ENCODE results near the gene SNN.

SNN gene

DNA sequence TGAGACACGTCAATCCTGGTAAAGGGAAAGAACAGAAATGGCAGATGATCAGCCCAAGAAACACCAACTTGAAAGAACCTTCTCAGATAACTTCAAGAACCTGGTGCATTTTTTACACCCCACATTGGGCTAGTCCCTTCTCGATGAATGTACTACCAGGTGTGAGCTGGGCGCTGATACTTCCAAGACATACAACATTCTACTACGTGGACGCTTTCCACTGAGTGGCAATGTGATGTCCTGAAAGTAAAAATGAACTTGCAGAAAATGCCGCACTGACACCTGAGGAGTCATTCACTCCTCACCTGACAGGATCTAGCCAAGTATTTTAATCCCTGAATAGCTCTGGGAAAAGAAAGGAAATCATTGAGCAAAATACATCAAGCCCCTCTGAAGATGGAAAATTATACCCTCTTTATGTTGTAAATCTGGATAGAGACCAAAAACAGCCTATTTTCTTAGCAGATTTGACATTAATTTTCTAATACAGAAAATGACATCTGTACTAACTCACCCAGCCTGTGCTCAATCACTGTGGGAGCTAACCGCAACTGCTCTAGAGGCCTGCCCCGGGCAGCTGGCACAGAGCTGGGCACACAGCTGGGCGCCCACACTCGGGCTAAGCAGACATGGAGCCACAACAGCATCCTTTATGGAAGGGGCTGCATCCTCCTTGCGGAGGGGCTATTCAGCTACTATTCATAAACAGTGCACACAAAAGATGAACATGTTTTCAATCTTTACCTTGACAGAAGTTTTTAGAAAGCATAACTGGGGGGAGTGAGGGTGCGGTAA is 16.2 kb downstream of the SNN start:
- Histone ChIP-seq H3K4me2 (ENCODE audit: low read length) (peak overlapping the region; percentile 93), H4K20me1 (ENCODE audit: control insufficient read depth, insufficient read depth, low read depth, low read length) (0 out of 2 replicates have a peak, but pooled peaks cover 7% of the 10 kb centered on the region), H3K79me2 (ENCODE audit: control insufficient read depth, low read length) (peaks cover 44% of the 10 kb centered on the region)

DNA sequence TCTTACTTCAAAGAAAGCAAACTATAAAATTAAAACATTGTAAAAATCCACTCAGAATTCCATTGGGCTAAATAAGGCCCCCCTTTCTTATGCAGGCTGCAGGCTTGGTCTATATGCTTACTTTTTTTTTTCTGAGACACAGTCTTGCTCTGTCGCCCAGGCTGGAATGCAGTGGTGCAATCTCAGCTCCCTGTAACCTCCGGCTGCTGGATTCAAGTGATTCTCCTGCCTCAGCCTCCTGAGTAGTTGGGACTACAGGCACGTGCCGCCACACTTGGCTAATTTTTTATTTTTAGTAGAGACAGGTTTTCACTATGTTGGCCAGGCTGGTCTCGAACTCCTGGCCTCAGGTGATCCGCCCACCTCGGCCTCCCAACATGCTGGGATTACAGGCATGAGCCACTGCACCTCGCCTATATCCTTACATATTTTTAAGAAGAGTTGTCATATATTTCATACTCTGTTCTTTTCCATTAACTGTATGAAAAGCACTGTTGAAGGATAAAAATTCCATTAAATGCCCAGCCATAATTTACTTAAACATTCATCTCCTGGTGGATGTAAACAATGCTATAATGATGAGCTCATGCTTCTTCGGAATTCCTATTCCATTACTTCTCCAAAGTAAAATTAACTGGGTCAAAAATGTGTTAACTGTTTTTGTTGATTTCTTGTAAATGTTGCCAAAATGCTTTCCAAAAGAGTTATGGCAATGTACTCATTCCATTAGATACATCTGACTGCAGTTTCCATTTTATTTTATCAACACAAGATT is 17.8 kb downstream of the SNN start:
- peaks cover 74% of the 10 kb centered on the region for H3K36me3 ChIP-seq (ENCODE audit: control insufficient read depth, low read length)
- peak overlapping the region; percentile 91 for H3K27ac ChIP-seq (ENCODE audit: low read depth, low read length)
- H3K4me3 ChIP-seq (ENCODE audit: low read length), result peak overlapping the region; percentile 68
- no peaks in the 10 kb centered on the region for H4K20me1 ChIP-seq (ENCODE audit: control insufficient read depth, insufficient read depth, low read depth, low read length)
- no peaks in the 10 kb centered on the region for H3K9me2 ChIP-seq (replicated peaks; ENCODE audit: control insufficient read depth, low read length)
- no peak for TF ChIP-seq EZH2phosphoT487 (IDR thresholded peaks at IDR 0.05; ENCODE audit: borderline replicate concordance, low read length)
- TF ChIP-seq, protein P1, sequence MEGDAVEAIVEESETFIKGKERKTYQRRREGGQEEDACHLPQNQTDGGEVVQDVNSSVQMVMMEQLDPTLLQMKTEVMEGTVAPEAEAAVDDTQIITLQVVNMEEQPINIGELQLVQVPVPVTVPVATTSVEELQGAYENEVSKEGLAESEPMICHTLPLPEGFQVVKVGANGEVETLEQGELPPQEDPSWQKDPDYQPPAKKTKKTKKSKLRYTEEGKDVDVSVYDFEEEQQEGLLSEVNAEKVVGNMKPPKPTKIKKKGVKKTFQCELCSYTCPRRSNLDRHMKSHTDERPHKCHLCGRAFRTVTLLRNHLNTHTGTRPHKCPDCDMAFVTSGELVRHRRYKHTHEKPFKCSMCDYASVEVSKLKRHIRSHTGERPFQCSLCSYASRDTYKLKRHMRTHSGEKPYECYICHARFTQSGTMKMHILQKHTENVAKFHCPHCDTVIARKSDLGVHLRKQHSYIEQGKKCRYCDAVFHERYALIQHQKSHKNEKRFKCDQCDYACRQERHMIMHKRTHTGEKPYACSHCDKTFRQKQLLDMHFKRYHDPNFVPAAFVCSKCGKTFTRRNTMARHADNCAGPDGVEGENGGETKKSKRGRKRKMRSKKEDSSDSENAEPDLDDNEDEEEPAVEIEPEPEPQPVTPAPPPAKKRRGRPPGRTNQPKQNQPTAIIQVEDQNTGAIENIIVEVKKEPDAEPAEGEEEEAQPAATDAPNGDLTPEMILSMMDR (IDR thresholded peaks at IDR 0.05; ENCODE audit: low read depth, low read length, poor library complexity, severe bottlenecking), result no peak
- H3K79me2 ChIP-seq (ENCODE audit: control insufficient read depth, low read length), result peaks cover 38% of the 10 kb centered on the region
- peak overlapping the region; percentile 83 for H3K4me2 ChIP-seq (ENCODE audit: low read length)
- H3K4me1 ChIP-seq (ENCODE audit: control insufficient read depth, low read length), result peaks cover 100% of the 10 kb centered on the region
- H3K9me3 ChIP-seq (ENCODE audit: control insufficient read depth, insufficient read depth, low read length), result no peaks in the 10 kb centered on the region
- H3K27me3 ChIP-seq (ENCODE audit: control insufficient read depth, low read length), result no peaks in the 10 kb centered on the region
- H3F3A ChIP-seq (ENCODE audit: control insufficient read depth, insufficient read depth), result peaks cover 69% of the 10 kb centered on the region

More for the DNA sequence above, 16.2 kb downstream of the SNN start:
- H3K27me3 ChIP-seq (ENCODE audit: control insufficient read depth, low read length), result no peaks in the 10 kb centered on the region
- peaks cover 77% of the 10 kb centered on the region for H3K36me3 ChIP-seq (ENCODE audit: control insufficient read depth, low read length)
- TF ChIP-seq, protein P1 (IDR thresholded peaks at IDR 0.05; ENCODE audit: low read depth, low read length, poor library complexity, severe bottlenecking), result no peak
- TF ChIP-seq EZH2phosphoT487 (IDR thresholded peaks at IDR 0.05; ENCODE audit: borderline replicate concordance, low read length), result no peak
- peaks cover 62% of the 10 kb centered on the region for H3F3A ChIP-seq (ENCODE audit: control insufficient read depth, insufficient read depth)
- H3K4me3 ChIP-seq (ENCODE audit: low read length), result peak overlapping the region; percentile 62
- H3K4me1 ChIP-seq (ENCODE audit: control insufficient read depth, low read length), result peaks cover 100% of the 10 kb centered on the region
- H3K9me3 ChIP-seq (ENCODE audit: control insufficient read depth, insufficient read depth, low read length), result no peaks in the 10 kb centered on the region
- H3K9me2 ChIP-seq (replicated peaks; ENCODE audit: control insufficient read depth, low read length), result no peaks in the 10 kb centered on the region
- H3K27ac ChIP-seq (ENCODE audit: low read depth, low read length), result peak overlapping the region; percentile 95

DNA sequence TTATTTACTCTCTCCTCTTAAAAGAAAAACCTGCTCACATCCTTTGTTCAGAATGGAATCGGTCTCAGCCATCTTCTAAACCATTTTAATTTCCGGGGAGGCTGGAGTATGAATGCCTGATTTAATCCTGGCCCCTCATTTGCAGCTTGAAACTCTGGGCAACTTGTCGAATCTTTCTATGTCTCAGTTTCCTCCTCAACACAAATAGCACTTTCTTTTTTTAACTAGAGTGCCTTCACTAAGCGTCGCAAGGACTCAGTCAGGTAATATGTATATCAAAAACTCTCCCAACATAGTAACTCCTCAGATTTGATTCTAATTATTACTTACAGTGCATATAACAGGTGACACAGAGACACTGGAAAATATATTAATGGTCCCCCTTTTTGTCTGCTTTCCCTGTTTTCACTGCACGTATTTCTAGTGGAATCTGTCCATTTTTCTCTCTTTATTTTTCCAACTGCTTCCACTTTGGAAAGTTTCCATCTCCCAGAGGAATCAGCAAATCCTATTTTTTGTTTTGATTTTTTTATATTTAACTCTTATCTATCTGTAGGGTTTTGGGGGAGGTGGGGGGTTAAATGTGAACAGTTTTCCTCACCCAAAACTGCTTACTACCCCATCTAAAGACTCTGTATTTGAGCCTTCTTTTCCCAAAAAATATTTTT is 18.6 kb downstream of the SNN start:
- Histone ChIP-seq H3K4me1 (ENCODE audit: control insufficient read depth, low read length) (peaks cover 100% of the 10 kb centered on the region), H3K27ac (ENCODE audit: low read depth, low read length) (peak overlapping the region; percentile 91), H3K36me3 (ENCODE audit: control insufficient read depth, low read length) (peaks cover 78% of the 10 kb centered on the region), H3K79me2 (ENCODE audit: control insufficient read depth, low read length) (peaks cover 45% of the 10 kb centered on the region), H3K9me3 (ENCODE audit: control insufficient read depth, insufficient read depth, low read length) (no peaks in the 10 kb centered on the region), H3K9me2 (replicated peaks; ENCODE audit: control insufficient read depth, low read length) (no peaks in the 10 kb centered on the region), H4K20me1 (ENCODE audit: control insufficient read depth, insufficient read depth, low read depth, low read length) (no peaks in the 10 kb centered on the region), H3K4me3 (ENCODE audit: low read length) (peak overlapping the region; percentile 68), H3F3A (ENCODE audit: control insufficient read depth, insufficient read depth) (peaks cover 63% of the 10 kb centered on the region), H3K27me3 (ENCODE audit: control insufficient read depth, low read length) (no peaks in the 10 kb centered on the region), H3K4me2 (ENCODE audit: low read length) (peak overlapping the region; percentile 83)
- TF ChIP-seq, protein P1 (IDR thresholded peaks at IDR 0.05; ENCODE audit: low read depth, low read length, poor library complexity, severe bottlenecking), result no peak
- TF ChIP-seq EZH2phosphoT487 (IDR thresholded peaks at IDR 0.05; ENCODE audit: borderline replicate concordance, low read length), result no peak

Measured in DOHH2 (cell line).